ENCODE measurements around the gene MRM3.

GRCh38 chr17:802901-803881, 21.0 kb downstream of the MRM3 start:
- TF ChIP-seq CTCF (conservative IDR thresholded peaks at IDR 0.05; ENCODE audit: low read length): no peak
- TF ChIP-seq EZH2phosphoT487 (IDR thresholded peaks at IDR 0.05; ENCODE audit: borderline replicate concordance, low read depth, low read length): no peak
